HUDEP-2 (cell line): Measurements from ENCODE around the gene CDC42EP1.
"Not testable (repeated sequence)": the region's sequence is repeated elsewhere in the genome, so short reads cannot be mapped to it uniquely, and the experiment has no call there.

Experiments used
- DNase-seq, 76 experiments: peaks; one replicate each; lab custom pipeline; 2025; ENCODE audit not compliant: unreplicated experiment in 76 of 76; lab: John Stamatoyannopoulos, UW

The CDC42EP1 gene

DNA sequence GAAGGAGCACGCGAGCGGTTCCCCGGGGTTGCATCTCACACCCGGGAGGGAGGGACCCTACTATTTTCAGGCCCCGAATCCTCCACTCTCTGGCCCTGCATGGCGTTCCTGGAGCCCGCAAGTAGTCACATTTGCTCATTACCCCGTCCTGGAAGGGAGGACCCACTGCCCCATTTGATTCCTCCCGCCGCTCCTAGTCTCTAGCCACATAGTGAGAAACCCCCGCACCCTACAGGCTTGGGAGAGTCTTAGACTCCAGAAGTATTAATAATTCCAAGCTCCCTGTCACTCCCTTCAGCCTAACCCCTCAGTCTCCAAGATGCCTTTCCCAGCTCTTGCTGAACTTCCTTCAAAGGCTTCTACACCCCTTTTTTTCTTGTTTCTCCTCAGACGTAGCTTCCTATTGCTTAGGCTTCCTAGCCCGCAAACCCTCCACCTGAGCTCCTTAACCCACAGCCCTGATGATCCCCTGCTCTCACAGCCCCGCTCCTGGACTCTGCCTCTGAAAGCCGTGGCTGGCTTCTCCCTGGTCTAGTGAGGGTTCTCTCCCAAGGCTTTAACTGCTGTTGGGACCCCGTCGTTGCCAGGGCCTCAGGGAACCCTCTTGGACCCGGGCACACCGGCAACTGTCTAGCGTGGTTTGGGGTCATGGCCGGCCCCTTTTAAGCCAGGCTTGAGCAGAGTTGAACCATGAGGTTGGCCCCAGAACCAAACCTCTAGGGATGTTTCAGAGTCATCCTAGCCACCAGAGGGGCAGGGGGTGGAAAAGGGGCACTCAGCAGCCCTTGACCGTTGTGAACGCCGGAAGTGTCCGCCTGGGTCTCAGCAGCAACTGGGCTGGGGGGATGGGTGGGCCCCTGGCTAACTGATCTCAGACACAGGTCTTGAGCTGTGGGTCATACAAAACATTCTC is 49.2 kb downstream of the CDC42EP1 start:
- peak in 10 of 76 experiments; percentile 2 to 42 (median 26) for DNase-seq

DNA sequence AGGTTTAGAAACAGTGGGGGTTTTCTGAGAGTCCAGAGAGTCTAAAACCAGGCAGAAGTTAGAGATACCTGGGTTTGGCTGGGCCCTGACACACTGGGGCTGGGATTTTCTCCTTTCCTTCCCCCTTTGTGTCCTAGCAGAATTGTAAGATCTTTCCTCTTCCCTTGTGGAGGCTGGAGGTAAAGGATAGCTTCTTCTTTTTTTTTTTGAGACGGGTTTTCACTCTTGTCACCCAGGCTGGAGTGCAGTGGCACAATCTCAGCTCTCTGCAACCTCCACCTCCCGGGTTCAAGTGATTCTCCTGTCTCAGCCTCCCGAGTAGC is 49.8 kb downstream of the CDC42EP1 start:
- DNase-seq, result not testable (repeated sequence)

DNA sequence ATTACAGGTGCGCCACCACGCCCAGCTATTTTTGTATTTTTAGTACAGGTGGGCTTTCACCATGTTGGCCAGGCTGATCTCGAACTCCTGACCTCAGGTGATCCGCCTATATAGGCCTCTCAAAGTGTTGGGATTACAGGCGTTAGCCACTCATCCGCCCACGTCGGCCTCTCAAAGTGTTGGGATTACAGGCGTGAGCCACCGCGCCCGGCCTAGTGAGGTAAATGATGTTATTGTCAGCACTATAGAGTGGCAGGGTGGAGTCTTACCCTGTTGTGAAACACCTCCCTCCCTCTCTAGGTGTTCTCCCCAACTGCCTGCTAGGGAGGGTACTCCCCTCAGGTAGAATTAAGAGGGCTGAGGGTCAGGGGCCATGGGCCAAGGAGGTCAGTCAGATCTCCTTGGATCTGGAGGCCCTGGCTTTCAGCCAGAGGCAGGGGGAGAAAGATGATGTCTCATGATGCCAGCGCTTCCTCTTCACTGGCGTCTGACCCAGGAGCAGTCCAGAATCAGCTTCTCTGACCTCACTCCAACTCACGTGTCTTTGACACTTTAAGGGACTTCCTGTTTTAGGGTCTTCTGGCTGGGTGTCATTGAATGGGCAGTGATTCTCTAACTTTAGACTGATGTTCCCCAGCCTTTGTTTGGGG is 50.3 kb downstream of the CDC42EP1 start:
- DNase-seq, result no peak

DNA sequence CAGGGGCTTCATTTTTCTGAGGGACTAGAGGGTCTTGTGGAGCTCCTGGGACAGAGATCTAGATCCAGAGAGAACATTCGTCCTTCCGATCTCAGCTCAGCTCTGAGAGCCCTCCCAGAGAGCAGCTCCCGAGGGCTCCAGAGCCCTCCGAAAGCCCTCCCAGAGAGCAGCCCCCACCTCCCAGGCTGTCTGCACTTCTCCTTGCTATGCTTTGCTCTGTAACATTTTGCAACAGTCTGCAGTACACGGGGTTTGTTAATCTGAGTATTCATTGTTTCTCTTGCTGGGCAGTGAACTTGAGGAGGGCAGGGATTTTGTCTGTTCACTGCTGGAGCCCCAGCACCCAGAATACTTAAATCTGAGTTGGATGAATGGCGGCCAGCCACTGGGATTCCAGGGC is 50.9 kb downstream of the CDC42EP1 start:
- no peak for DNase-seq

DNA sequence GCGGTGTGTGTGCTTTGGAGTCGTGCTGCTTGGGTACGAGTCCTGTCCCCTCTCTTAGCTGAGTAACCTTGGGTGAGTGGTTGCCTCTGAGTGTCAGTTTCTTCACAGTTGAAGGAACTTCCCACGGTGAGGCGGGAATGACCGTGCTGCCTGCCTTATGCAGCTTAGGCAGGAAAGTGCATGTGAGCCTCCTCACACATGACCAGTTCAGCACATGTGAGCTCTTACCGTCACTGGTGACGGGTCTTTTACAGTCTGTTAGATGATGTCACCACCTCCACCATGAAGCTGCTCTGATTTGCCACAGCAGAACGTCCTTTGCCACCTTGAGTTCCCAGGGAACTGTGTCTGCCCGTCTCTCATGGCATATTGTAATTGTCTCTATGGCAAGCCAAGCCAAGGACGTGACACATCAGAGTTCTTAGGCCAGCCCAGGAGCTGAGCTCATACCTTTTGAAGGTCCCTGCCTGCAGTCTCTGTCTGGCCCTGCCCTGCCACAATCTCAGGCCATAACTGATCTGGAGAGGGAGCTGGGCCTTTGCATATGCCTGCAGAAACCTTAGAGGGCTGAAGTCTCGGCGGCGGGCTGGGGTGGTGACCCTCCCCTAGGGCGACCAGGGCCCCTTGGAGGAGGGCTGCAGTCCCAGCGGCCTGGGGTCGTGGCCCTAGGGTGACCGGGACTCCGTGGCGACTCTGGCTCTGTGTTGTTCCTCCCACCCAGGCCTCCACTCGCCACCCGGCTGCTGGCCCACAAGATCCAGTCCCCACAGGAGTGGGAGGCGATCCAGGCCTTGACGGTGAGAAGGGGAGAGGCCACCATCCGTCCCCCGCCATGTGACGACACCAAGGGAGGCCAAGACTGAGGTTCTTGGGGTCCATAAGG is 56.2 kb downstream of the CDC42EP1 start:
- DNase-seq, result no peak

DNA sequence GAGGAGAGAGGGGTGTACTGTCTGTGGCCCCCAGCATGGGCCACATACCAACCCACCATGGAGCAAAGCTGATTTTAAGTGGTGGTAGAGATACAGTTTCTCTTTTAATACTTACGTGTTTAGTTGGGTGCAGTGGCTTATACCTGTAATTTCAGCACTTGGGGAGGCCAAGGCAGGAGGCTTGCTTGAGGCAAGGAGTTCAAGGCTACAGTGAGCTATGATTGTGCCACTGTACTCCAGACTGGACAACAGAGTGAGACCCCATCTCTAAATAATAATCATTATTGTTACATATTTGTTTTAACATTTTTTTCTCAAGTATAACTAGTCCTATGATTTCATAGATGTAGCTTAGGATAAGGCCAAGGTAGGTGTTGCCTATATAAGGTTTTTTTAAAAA is 57.2 kb downstream of the CDC42EP1 start:
- no peak for DNase-seq

DNA sequence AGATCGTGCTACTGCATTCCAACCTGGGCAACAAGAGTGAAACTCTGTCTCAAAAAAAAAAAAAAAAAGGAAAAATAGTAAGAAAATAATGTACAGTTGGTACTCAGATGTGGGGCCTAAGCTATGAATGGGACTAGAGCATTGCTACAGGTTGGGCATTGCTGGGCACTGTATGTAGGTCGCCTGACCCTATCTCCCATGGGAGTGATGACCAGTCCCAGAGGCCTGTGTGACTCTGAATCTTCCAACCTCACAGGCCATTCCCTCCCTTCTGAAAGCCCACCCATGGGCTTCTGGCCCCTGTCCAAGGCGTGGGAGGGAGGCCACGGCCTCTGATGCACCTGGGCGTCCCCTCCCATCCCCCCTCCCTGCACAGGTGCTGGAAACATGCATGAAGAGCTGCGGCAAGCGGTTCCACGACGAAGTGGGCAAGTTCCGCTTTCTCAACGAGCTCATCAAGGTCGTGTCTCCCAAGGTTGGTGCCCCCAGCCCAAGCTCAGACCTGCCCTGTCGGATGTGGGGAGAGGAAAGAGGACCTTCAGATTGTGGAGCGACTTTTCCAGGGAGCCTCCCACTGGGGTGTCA is 57.9 kb downstream of the CDC42EP1 start:
- no peak for DNase-seq

DNA sequence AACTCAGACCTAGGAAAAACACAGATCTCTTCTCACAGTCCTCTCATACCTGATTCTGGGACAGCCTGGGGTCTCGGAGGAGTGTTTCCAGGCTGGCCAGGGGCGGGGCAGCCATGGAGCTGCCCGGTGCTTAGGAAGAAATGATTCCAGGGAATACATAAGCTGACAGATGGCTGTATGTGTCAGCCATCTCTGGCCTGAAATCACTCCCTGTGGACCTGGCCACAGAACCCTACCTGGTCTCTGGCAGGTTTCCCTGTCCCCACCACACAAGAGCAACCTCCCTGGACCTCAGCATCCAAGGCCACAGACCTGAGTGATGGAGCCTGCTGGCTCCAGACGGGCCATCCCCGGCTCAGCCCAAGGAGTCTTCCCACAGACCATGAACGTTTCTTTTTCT is 58.4 kb downstream of the CDC42EP1 start:
- DNase-seq, result no peak
